ENCODE measurements around the gene PWWP2A.

PWWP2A gene

GRCh38 chr5:160064995-160065614 lies 54.1 kb downstream of the PWWP2A start:
- H3K4me3 ChIP-seq (ENCODE audit: low read depth, low read length) = no peak overlapping the region
- in situ Hi-C loops (cut with HindIII; ENCODE audit: low sequenced_read_pairs) = no loop called here
- no peak for DNase-seq (ENCODE audit: low read depth, low spot score)
- TF ChIP-seq CTCF (IDR thresholded peaks at IDR 0.05; ENCODE audit: low read depth, low read length) = no peak

DNA sequence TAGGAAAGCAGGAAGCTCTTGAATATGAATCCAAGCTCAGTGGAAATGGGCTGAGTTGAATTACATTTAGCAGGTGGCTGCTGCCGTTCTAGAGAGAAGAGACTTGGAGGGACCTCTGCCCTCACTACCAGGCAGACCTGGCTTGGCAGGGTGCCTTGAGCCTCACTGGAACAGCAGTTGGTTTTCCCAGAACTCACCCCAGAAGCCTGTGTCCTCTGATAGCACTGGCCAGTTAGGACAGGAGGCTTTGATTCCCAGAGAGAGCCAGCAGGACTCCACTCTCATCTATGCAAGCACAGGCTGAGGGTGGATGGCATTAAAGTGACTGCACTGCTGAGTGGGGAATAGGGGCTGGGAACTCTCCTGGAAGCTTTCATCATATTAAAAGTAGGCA lies 54.8 kb downstream of the PWWP2A start:
- DNase-seq (ENCODE audit: low read depth, low spot score) = no peak
- no peak overlapping the region for H3K4me3 ChIP-seq (ENCODE audit: low read depth, low read length)
- in situ Hi-C loops (cut with HindIII; ENCODE audit: low sequenced_read_pairs) = no loop called here
- TF ChIP-seq CTCF (IDR thresholded peaks at IDR 0.05; ENCODE audit: low read depth, low read length) = no peak

- no peak for DNase-seq (ENCODE audit: low read depth, low spot score)
- TF ChIP-seq CTCF (IDR thresholded peaks at IDR 0.05; ENCODE audit: low read depth, low read length) = no peak
- no peak overlapping the region for H3K4me3 ChIP-seq (ENCODE audit: low read depth, low read length)
- in situ Hi-C loops (cut with HindIII; ENCODE audit: low sequenced_read_pairs) = no loop called here
These were observed 57.5 kb downstream of the PWWP2A start for GRCh38 chr5:160061770-160062169.

DNA sequence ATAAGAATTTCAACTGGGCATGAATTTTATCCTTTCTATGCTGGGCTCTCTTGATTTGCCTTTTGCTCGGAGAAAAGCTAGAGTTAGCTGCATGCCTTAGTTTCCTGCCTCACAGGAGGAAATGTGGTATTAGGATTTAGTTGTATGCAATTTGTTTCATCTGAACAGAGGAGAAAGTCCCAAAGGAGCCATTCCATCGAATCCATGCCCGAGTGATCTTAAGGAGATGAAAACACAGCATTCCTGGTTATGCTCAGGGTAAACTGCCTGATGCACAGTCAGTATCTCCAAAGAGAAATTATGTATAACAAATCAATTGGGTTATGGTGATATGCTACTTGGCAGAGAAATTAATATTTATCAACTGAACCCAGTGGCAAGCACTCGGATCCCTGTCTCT lies 59.2 kb downstream of the PWWP2A start:
- DNase-seq (ENCODE audit: low read depth, low spot score) = no peak
- no peak for TF ChIP-seq CTCF (IDR thresholded peaks at IDR 0.05; ENCODE audit: low read depth, low read length)
- in situ Hi-C loops (cut with HindIII; ENCODE audit: low sequenced_read_pairs) = no loop called here
- no peak overlapping the region for H3K4me3 ChIP-seq (ENCODE audit: low read depth, low read length)

- H3K4me3 ChIP-seq (ENCODE audit: low read depth, low read length) = no peak overlapping the region
- in situ Hi-C loops (cut with HindIII; ENCODE audit: low sequenced_read_pairs) = no loop called here
- DNase-seq (ENCODE audit: low read depth, low spot score) = no peak
- TF ChIP-seq CTCF (IDR thresholded peaks at IDR 0.05; ENCODE audit: low read depth, low read length) = no peak
These were observed 62.0 kb downstream of the PWWP2A start for GRCh38 chr5:160057256-160057655.

DNA sequence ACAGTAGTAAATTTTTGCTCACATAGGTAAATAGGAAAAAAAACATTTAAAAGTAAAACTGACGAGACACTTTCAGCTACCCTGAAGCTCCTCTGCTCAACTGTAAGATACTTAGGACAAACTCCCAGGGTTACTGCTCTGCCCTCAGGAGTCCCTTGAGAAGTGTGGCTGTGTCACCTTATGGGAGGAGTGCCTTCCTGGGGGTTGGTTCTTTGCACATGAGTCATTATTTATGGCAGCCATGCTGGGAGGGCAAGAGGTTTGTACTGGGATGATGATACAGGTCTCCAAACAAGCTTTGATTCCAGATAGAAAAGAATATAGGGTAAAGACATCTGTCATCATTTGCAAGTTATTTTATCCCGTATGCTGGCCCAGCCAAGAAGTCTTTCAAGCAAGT lies 64.4 kb downstream of the PWWP2A start:
- DNase-seq (ENCODE audit: low read depth, low spot score) = peak; percentile 46
- TF ChIP-seq CTCF (IDR thresholded peaks at IDR 0.05; ENCODE audit: low read depth, low read length) = no peak
- H3K4me3 ChIP-seq (ENCODE audit: low read depth, low read length) = no peak overlapping the region
- in situ Hi-C loops (cut with HindIII; ENCODE audit: low sequenced_read_pairs) = no loop called here

- peak; percentile 41 for DNase-seq (ENCODE audit: low read depth, low spot score)
- in situ Hi-C loops (cut with HindIII; ENCODE audit: low sequenced_read_pairs) = no loop called here
These were observed 65.2 kb downstream of the PWWP2A start for GRCh38 chr5:160054047-160054446.

More at GRCh38 chr5:160054047-160054446, 65.2 kb downstream of the PWWP2A start:
- no peak for TF ChIP-seq CTCF (IDR thresholded peaks at IDR 0.05; ENCODE audit: low read depth, low read length)
- H3K4me3 ChIP-seq (ENCODE audit: low read depth, low read length) = no peak overlapping the region
